H9 (cell line): Measurements from ENCODE around the gene DTX4. TPM values are rescaled to one million over a fixed set of nuclear protein-coding genes. Genes with fewer than 3 reads are reported as not detected.

Experiments
- DNase-seq: peaks from one replicate; pipeline ENCODE4 v3.0.0-alpha.2; 2017
- H2AFZ ChIP-seq: one replicate; pipeline ENCODE4 v1.6.1; 2013; ENCODE audit warnings: mild to moderate bottlenecking, low read length, control low read depth, moderate library complexity
- H2AK5ac ChIP-seq: 2 replicates; pipeline ENCODE4 v1.6.1; 2013; ENCODE audit warnings: low read length, control low read depth, mixed read lengths; ENCODE audit not compliant: insufficient read length
- H2BK120ac ChIP-seq: one replicate; pipeline ENCODE4 v1.6.1; 2013; ENCODE audit warnings: low read depth, mild to moderate bottlenecking, low read length, control low read depth, inconsistent platforms; ENCODE audit not compliant: poor library complexity, severe bottlenecking
- H2BK12ac ChIP-seq: 2 replicates; pipeline ENCODE4 v1.6.1; 2013; ENCODE audit warnings: low read length, control low read depth, mixed read lengths, low read depth; ENCODE audit not compliant: insufficient read length
- H2BK15ac ChIP-seq: 2 replicates; pipeline ENCODE4 v1.6.1; 2013; ENCODE audit warnings: low read depth, low read length, control low read depth
- H2BK20ac ChIP-seq: one replicate; pipeline ENCODE4 v1.6.1; 2013; ENCODE audit warnings: low read depth, mild to moderate bottlenecking, low read length, control low read depth, inconsistent platforms; ENCODE audit not compliant: poor library complexity, severe bottlenecking
- H2BK5ac ChIP-seq: 2 replicates; pipeline ENCODE4 v1.6.1; 2013; ENCODE audit warnings: low read length, control low read depth, mixed read lengths; ENCODE audit not compliant: insufficient read length
- H3K14ac ChIP-seq: 2 replicates; pipeline ENCODE4 v1.6.1; 2013; ENCODE audit warnings: low read length, control low read depth; ENCODE audit not compliant: insufficient read depth
- H3K18ac ChIP-seq: 2 replicates; pipeline ENCODE4 v1.6.1; 2013; ENCODE audit warnings: low read depth, mild to moderate bottlenecking, mixed read lengths, low read length, control low read depth; ENCODE audit not compliant: insufficient read length
- H3K23ac ChIP-seq: 2 replicates; pipeline ENCODE4 v1.6.1; 2013; ENCODE audit warnings: low read length, control low read depth, mixed read lengths, low read depth; ENCODE audit not compliant: insufficient read length
- H3K23me2 ChIP-seq: 2 replicates; pipeline ENCODE4 v1.6.1; 2013; ENCODE audit warnings: low read depth, mild to moderate bottlenecking, mixed read lengths, low read length, control low read depth; ENCODE audit not compliant: insufficient read length, poor library complexity, severe bottlenecking
- H3K27ac ChIP-seq: 2 replicates; pipeline ENCODE4 v1.5.1; 2013; ENCODE audit warnings: low read length, control low read depth, mixed read lengths, low read depth; ENCODE audit not compliant: insufficient read length
- H3K27me3 ChIP-seq: 2 replicates; pipeline ENCODE4 v1.6.1; 2013; ENCODE audit warnings: low read length, control low read depth, inconsistent platforms; ENCODE audit not compliant: insufficient read depth
- H3K4ac ChIP-seq: 2 replicates; pipeline ENCODE4 v1.6.1; 2013; ENCODE audit warnings: low read depth, mild to moderate bottlenecking, control low read depth, inconsistent platforms, low read length, moderate library complexity
- H3K4me1 ChIP-seq: 2 replicates; pipeline ENCODE4 v1.6.1; 2013; ENCODE audit warnings: low read length, control low read depth, inconsistent platforms; ENCODE audit not compliant: insufficient read depth
- H3K4me2 ChIP-seq: 2 replicates; pipeline ENCODE4 v1.6.1; 2013; ENCODE audit warnings: low read length, control low read depth, mixed read lengths; ENCODE audit not compliant: insufficient read length, insufficient read depth
- H3K56ac ChIP-seq: 2 replicates; pipeline ENCODE4 v1.6.1; 2013; ENCODE audit warnings: low read depth, mild to moderate bottlenecking, mixed read lengths, low read length, control low read depth; ENCODE audit not compliant: insufficient read length
- H3K79me1 ChIP-seq: 2 replicates; pipeline ENCODE4 v1.6.1; 2013; ENCODE audit warnings: low read depth, mild to moderate bottlenecking, moderate library complexity, low read length, control low read depth, inconsistent platforms; ENCODE audit not compliant: insufficient read depth, poor library complexity, severe bottlenecking
- H3K79me2 ChIP-seq: 2 replicates; pipeline ENCODE4 v1.6.1; 2013; ENCODE audit warnings: low read length, control low read depth, inconsistent platforms; ENCODE audit not compliant: insufficient read depth
- H3K9ac ChIP-seq: 2 replicates; pipeline ENCODE4 v1.6.1; 2013; ENCODE audit warnings: low read length, control low read depth, mixed read lengths; ENCODE audit not compliant: insufficient read length; ENCODE audit errors: extremely low read depth
- H3K9me3 ChIP-seq: one replicate; pipeline ENCODE4 v1.6.1; 2013; ENCODE audit warnings: low read depth, low read length, inconsistent platforms; ENCODE audit not compliant: control insufficient read depth
- H3T11ph ChIP-seq: one replicate; pipeline ENCODE4 v1.6.1; 2013; ENCODE audit warnings: mild to moderate bottlenecking, low read length, control low read depth, inconsistent platforms
- H4K20me1 ChIP-seq: one replicate; pipeline ENCODE4 v1.6.1; 2013; ENCODE audit not compliant: control insufficient read depth, insufficient read length, insufficient read depth
- H4K5ac ChIP-seq: 2 replicates; pipeline ENCODE4 v1.6.1; 2013; ENCODE audit warnings: low read depth, mild to moderate bottlenecking, mixed read lengths, low read length, control low read depth; ENCODE audit not compliant: insufficient read length
- H4K8ac ChIP-seq: replicated peaks from 2 replicates; pipeline ENCODE4 v1.6.1; 2013; ENCODE audit warnings: low read length, control low read depth, mixed read lengths, low read depth; ENCODE audit not compliant: insufficient read length
- H4K91ac ChIP-seq: 2 replicates; pipeline ENCODE4 v1.6.1; 2013; ENCODE audit warnings: low read depth, mild to moderate bottlenecking, moderate library complexity, mixed read lengths, low read length, control low read depth; ENCODE audit not compliant: insufficient read length
- H3K27ac Mint-ChIP-seq, 3 experiments: 2 replicates in 2 of 3; 3 replicates in 1 of 3; pipeline ENCODE4 v1.8.0; 2020 to 2021; ENCODE audit warnings: mixed read lengths in 3 of 3, mild to moderate bottlenecking in 1 of 3, moderate library complexity in 1 of 3
- H3K27me3 Mint-ChIP-seq: 2 replicates; pipeline ENCODE4 v1.8.0; 2021; ENCODE audit warnings: low read depth, mild to moderate bottlenecking, moderate library complexity, mixed read lengths
- H3K36me3 Mint-ChIP-seq, 3 experiments: 2 replicates in 2 of 3; 3 replicates in 1 of 3; pipeline ENCODE4 v1.8.0; 2020 to 2021; ENCODE audit warnings: low read depth in 3 of 3, mixed read lengths in 3 of 3; ENCODE audit not compliant: insufficient read depth in 1 of 3
- H3K4me1 Mint-ChIP-seq, 2 experiments: 2 replicates each; pipeline ENCODE4 v1.8.0; 2020; ENCODE audit warnings: mixed read lengths in 2 of 2
- H3K4me3 Mint-ChIP-seq, 2 experiments: 2 replicates in 1 of 2; 3 replicates in 1 of 2; pipeline ENCODE4 v1.8.0; 2020 to 2021; ENCODE audit warnings: mild to moderate bottlenecking in 2 of 2, mixed read lengths in 2 of 2, moderate library complexity in 1 of 2
- H3K9me3 Mint-ChIP-seq, 2 experiments: 2 replicates in 1 of 2; 3 replicates in 1 of 2; pipeline ENCODE4 v1.8.0; 2020; ENCODE audit warnings: mild to moderate bottlenecking in 2 of 2, mixed read lengths in 2 of 2, moderate library complexity in 1 of 2
- WGBS: extraction: QIAGEN DNeasy Blood & Tissue Kit; methylation state at CpG from one replicate; pipeline ENCODE4 v1.1.7; 2013; ENCODE audit warnings: missing lambda C conversion rate, low lambda C conversion rate, mixed read lengths; ENCODE audit not compliant: insufficient read length; ENCODE audit errors: extremely low coverage; 5-methylcytosine and 5-hydroxymethylcytosine counted together
- total RNA-seq: library from RNA; stranded (reverse); gene quantifications from 2 replicates; pipeline ENCODE4 v1.2.1, GENCODE V29; 2021
- TF ChIP-seq, protein P1 (sequence below): fragments of 200-600 bp; sonication (generic); conservative IDR thresholded peaks from 3 replicates; pipeline ENCODE4 v1.8.0; 2021; ENCODE audit warnings: antibody characterized with exemption, mild to moderate bottlenecking

The DTX4 gene
- total RNA-seq, 1 experiment from 2014 or later: 13.0 TPM

DNA sequence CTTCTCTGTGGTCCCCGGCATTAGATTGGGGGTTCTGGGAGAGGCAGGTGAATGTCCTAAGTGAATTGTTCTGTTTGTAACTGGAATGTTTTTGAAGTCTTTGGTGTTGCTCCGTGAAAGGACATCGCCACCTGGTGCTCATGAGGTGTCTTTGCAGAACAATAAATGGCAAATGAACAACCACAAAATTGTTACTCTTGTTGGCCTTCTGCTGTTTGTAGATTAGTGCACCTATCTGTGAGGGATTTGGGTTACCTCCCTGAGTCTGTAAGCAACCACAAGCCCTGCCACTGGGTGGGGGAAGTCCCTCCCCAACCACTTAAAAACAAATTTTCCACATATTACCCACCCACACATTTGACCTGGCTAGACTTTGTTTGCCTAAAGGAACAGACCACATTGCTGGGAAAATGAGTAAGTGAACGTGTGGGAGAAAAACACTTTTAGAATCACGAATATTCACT is 36.1 kb downstream of the DTX4 start:
- Histone ChIP-seq H2AK5ac (no peak overlapping the region), H3T11ph (no peak overlapping the region), H2BK20ac (no peak overlapping the region), H3K27me3 (no peaks in the 10 kb centered on the region), H2BK12ac (no peak overlapping the region), H3K27ac (no peak overlapping the region), H3K4me1 (no peaks in the 10 kb centered on the region), H3K56ac (no peak overlapping the region), H3K4me2 (no peak overlapping the region), H2BK120ac (no peak overlapping the region), H3K9me3 (no peaks in the 10 kb centered on the region), H3K79me1 (no peaks in the 10 kb centered on the region), H4K91ac (no peak overlapping the region), H4K20me1 (no peaks in the 10 kb centered on the region), H4K8ac (no peak overlapping the region), H4K5ac (no peak overlapping the region), H3K23ac (no peak overlapping the region), H3K14ac (no peak overlapping the region), H3K79me2 (no peaks in the 10 kb centered on the region), H3K9ac (no peak overlapping the region), H2BK5ac (no peak overlapping the region), H3K18ac (no peak overlapping the region), H2BK15ac (no peak overlapping the region), H3K23me2 (no peaks in the 10 kb centered on the region), H3K4ac (no peak overlapping the region), H2AFZ (no peak overlapping the region)
- Mint-ChIP-seq H3K27me3 (no peaks in the 10 kb centered on the region), H3K36me3 (peaks cover 14 to 25% (median 15%) of the 10 kb centered on the region in 3 experiments), H3K9me3 (no peaks in the 10 kb centered on the region), H3K27ac (peak overlapping the region in 2 of 3 experiments; percentile 84 to 86; a peak in 3 of 7 replicates), H3K4me3 (no peak overlapping the region; a peak in 1 of 5 replicates), H3K4me1 (peaks cover 4 to 11% of the 10 kb centered on the region in 2 experiments)
- TF ChIP-seq, protein P1, sequence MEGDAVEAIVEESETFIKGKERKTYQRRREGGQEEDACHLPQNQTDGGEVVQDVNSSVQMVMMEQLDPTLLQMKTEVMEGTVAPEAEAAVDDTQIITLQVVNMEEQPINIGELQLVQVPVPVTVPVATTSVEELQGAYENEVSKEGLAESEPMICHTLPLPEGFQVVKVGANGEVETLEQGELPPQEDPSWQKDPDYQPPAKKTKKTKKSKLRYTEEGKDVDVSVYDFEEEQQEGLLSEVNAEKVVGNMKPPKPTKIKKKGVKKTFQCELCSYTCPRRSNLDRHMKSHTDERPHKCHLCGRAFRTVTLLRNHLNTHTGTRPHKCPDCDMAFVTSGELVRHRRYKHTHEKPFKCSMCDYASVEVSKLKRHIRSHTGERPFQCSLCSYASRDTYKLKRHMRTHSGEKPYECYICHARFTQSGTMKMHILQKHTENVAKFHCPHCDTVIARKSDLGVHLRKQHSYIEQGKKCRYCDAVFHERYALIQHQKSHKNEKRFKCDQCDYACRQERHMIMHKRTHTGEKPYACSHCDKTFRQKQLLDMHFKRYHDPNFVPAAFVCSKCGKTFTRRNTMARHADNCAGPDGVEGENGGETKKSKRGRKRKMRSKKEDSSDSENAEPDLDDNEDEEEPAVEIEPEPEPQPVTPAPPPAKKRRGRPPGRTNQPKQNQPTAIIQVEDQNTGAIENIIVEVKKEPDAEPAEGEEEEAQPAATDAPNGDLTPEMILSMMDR: peak; percentile 73
- WGBS: no CpG with 5 or more reads among the region's 5 CpGs
- DNase-seq: no peak
